Measurements from ENCODE around the gene APOL1.

DNA sequence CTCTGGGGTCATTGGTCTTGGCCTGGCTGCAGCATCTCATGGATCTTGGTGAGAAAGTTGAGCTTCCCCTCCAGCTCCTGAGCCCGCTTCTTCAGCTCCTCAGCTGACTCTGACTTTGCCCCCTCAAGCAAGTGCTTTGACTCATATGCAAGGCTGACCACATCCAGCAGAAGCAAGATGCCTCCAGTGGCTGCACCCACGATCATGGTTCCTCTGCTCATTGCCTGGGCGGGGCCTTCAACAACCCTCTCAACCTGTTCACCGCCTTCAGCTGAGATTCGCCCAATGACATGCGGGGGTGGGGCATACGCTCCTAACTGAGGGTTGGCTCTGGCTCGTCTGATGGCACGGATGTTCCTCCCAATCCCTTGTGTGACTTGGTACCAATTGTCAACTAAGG is 25.5 kb upstream of the APOL1 start:
- TF ChIP-seq POLR2A (IDR thresholded peaks at IDR 0.05; ENCODE audit: extremely low read depth, insufficient read length) (no peak), MYC (IDR thresholded peaks at IDR 0.05; ENCODE audit: low read depth, low read length) (no peak)
- TF ChIP-seq, protein P1, sequence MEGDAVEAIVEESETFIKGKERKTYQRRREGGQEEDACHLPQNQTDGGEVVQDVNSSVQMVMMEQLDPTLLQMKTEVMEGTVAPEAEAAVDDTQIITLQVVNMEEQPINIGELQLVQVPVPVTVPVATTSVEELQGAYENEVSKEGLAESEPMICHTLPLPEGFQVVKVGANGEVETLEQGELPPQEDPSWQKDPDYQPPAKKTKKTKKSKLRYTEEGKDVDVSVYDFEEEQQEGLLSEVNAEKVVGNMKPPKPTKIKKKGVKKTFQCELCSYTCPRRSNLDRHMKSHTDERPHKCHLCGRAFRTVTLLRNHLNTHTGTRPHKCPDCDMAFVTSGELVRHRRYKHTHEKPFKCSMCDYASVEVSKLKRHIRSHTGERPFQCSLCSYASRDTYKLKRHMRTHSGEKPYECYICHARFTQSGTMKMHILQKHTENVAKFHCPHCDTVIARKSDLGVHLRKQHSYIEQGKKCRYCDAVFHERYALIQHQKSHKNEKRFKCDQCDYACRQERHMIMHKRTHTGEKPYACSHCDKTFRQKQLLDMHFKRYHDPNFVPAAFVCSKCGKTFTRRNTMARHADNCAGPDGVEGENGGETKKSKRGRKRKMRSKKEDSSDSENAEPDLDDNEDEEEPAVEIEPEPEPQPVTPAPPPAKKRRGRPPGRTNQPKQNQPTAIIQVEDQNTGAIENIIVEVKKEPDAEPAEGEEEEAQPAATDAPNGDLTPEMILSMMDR (IDR thresholded peaks at IDR 0.05; ENCODE audit: low read depth, low read length) = no peak
- TF ChIP-seq, protein P2, sequence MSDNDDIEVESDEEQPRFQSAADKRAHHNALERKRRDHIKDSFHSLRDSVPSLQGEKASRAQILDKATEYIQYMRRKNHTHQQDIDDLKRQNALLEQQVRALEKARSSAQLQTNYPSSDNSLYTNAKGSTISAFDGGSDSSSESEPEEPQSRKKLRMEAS (IDR thresholded peaks at IDR 0.05; ENCODE audit: low read depth, low read length) = no peak

Data from NB4 (cell line).